Duodenal mucosa (tissue), 2 donors: ENCODE data around the gene TGFBR3.

ENCODE experiments used
- H3K27ac ChIP-seq: one replicate; pipeline ENCODE4 v1.7.0; 2013; ENCODE audit warnings: low read depth, low read length
- H3K27me3 ChIP-seq, 2 donors: one replicate each; pipeline ENCODE4 v1.7.0; 2013; ENCODE audit warnings: low read length in 2 of 2, control low read depth in 1 of 2; ENCODE audit not compliant: insufficient read depth in 2 of 2, control insufficient read depth in 1 of 2
- H3K36me3 ChIP-seq, 2 donors: one replicate each; pipeline ENCODE4 v1.7.0; 2013; ENCODE audit warnings: low read length in 2 of 2, control low read depth in 1 of 2; ENCODE audit not compliant: insufficient read depth in 2 of 2, control insufficient read depth in 1 of 2
- H3K4me1 ChIP-seq, 2 donors: one replicate each; pipeline ENCODE4 v1.7.0; 2013; ENCODE audit warnings: low read length in 2 of 2, control low read depth in 1 of 2; ENCODE audit not compliant: insufficient read depth in 2 of 2, control insufficient read depth in 1 of 2
- H3K4me3 ChIP-seq, 2 donors: one replicate each; pipeline ENCODE4 v1.7.0; 2013; ENCODE audit warnings: low read length in 2 of 2, low read depth in 1 of 2
- H3K9ac ChIP-seq, 2 donors: one replicate each; pipeline ENCODE4 v1.7.0; 2013; ENCODE audit warnings: low read length in 2 of 2, low read depth in 1 of 2
- H3K9me3 ChIP-seq, 2 donors: one replicate each; pipeline ENCODE4 v1.7.0; 2013; ENCODE audit warnings: low read length in 2 of 2, control low read depth in 1 of 2; ENCODE audit not compliant: control insufficient read depth in 1 of 2

Gene TGFBR3

GRCh38 chr1:91640877-91641526 is 244.9 kb downstream of the TGFBR3 start:
- no peaks in the 10 kb centered on the region for H3K4me1 ChIP-seq

GRCh38 chr1:91637539-91637994 is 248.4 kb downstream of the TGFBR3 start:
- Histone ChIP-seq H3K4me1 (no peaks in the 10 kb centered on the region), H3K9ac (no peak overlapping the region), H3K36me3 (no peaks in the 10 kb centered on the region), H3K9me3 (no peaks in the 10 kb centered on the region), H3K27me3 (no peaks in the 10 kb centered on the region), H3K27ac (no peak overlapping the region), H3K4me3 (no peak overlapping the region)

More at GRCh38 chr1:91640877-91641526, 244.9 kb downstream of the TGFBR3 start:
- Histone ChIP-seq H3K27ac (no peak overlapping the region), H3K9ac (no peak overlapping the region), H3K9me3 (no peaks in the 10 kb centered on the region), H3K4me3 (no peak overlapping the region), H3K36me3 (no peaks in the 10 kb centered on the region), H3K27me3 (no peaks in the 10 kb centered on the region)

DNA sequence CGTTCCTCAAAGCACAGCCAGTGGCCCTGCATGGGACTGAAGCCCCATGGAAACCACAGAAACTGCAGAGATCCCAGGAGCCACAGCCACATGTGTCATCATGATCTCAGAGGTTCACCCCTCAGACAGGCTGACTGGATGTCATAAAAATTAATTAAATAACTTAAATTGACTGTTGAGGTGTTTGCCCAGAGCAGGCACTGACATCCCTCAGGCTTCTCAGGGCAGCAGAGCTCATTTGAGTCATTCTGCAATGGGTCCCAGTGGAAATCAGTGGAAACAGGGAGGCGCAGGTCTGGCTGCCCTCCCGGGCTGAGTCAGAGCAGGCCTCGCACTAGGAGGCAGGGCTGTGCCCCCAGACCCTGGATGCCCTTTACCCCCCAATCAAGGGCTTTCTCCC is 250.2 kb downstream of the TGFBR3 start:
- Histone ChIP-seq H3K9me3 (no peaks in the 10 kb centered on the region), H3K27ac (no peak overlapping the region), H3K27me3 (no peaks in the 10 kb centered on the region), H3K4me3 (no peak overlapping the region), H3K4me1 (no peaks in the 10 kb centered on the region), H3K9ac (no peak overlapping the region), H3K36me3 (no peaks in the 10 kb centered on the region)

GRCh38 chr1:91633438-91633837 is 252.5 kb downstream of the TGFBR3 start:
- Histone ChIP-seq H3K4me1 (no peaks in the 10 kb centered on the region), H3K9ac (no peak overlapping the region), H3K27ac (no peak overlapping the region), H3K36me3 (no peaks in the 10 kb centered on the region), H3K27me3 (no peaks in the 10 kb centered on the region), H3K4me3 (no peak overlapping the region), H3K9me3 (no peaks in the 10 kb centered on the region)

GRCh38 chr1:91631718-91632330 is 254.1 kb downstream of the TGFBR3 start:
- H3K27ac ChIP-seq = no peak overlapping the region
- no peaks in the 10 kb centered on the region for H3K9me3 ChIP-seq
- H3K9ac ChIP-seq = no peak overlapping the region
- no peaks in the 10 kb centered on the region for H3K27me3 ChIP-seq
- H3K36me3 ChIP-seq = no peaks in the 10 kb centered on the region
- H3K4me3 ChIP-seq = no peak overlapping the region
- H3K4me1 ChIP-seq = no peaks in the 10 kb centered on the region

DNA sequence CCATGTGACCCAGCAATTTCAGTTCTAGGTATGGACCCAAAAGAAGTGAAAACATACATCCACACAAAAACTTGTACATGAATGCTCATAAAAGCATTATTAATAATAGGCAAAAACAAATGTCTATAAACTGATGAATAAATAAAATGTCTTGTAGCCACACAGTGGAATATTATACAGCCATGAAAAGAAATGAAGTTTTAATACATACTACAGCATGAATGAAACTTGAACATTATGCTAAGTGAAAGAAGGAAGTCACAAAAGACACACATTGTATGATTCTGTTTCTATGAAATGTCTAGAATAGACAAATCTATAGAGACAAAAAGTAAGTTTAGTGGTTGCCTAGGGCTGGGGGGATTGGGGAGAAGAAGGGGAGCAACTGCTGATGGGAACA is 255.1 kb downstream of the TGFBR3 start:
- Histone ChIP-seq H3K4me1 (no peaks in the 10 kb centered on the region), H3K9ac (no peak overlapping the region), H3K36me3 (no peaks in the 10 kb centered on the region), H3K4me3 (no peak overlapping the region), H3K9me3 (no peaks in the 10 kb centered on the region), H3K27ac (no peak overlapping the region), H3K27me3 (no peaks in the 10 kb centered on the region)
